Mesenchymal stem cell (in vitro differentiated cells and primary cell): Measurements from ENCODE around the gene CPNE8.

Experiments used
- DNase-seq: peaks from one replicate; pipeline ENCODE4 v3.0.0-alpha.2; 2013
- H2AFZ ChIP-seq: one replicate; pipeline ENCODE4 v1.6.1; 2013; ENCODE audit warnings: low read depth, mild to moderate bottlenecking, control low read depth, inconsistent platforms, low read length, moderate library complexity
- H2AK5ac ChIP-seq: 2 replicates; pipeline ENCODE4 v1.6.1; 2013; ENCODE audit warnings: low read length, moderate library complexity, mild to moderate bottlenecking, inconsistent platforms; ENCODE audit not compliant: severe bottlenecking
- H2BK120ac ChIP-seq: one replicate; pipeline ENCODE4 v1.6.1; 2013; ENCODE audit warnings: low read depth, mild to moderate bottlenecking, inconsistent platforms, low read length, moderate library complexity
- H2BK12ac ChIP-seq, 2 experiments: one replicate each; pipeline ENCODE4 v1.6.1; 2013; ENCODE audit warnings: inconsistent platforms in 2 of 2, low read length in 2 of 2, mild to moderate bottlenecking in 2 of 2, moderate library complexity in 2 of 2, control low read depth in 1 of 2
- H2BK15ac ChIP-seq: one replicate; pipeline ENCODE4 v1.6.1; 2013; ENCODE audit warnings: mild to moderate bottlenecking, low read depth, inconsistent platforms; ENCODE audit not compliant: poor library complexity, severe bottlenecking
- H2BK5ac ChIP-seq: 2 replicates; pipeline ENCODE4 v1.6.1; 2013; ENCODE audit warnings: low read depth, mild to moderate bottlenecking, low read length, control low read depth, inconsistent platforms; ENCODE audit not compliant: poor library complexity, severe bottlenecking
- H3K14ac ChIP-seq, 2 experiments: one replicate each; pipeline ENCODE4 v1.6.1; 2013; ENCODE audit warnings: inconsistent platforms in 2 of 2, low read length in 2 of 2, control low read depth in 1 of 2, mild to moderate bottlenecking in 1 of 2, moderate library complexity in 1 of 2
- H3K18ac ChIP-seq, 2 experiments: one replicate each; pipeline ENCODE4 v1.6.1; 2013; ENCODE audit warnings: inconsistent platforms in 2 of 2, low read length in 2 of 2, control low read depth in 1 of 2, low read depth in 1 of 2, mild to moderate bottlenecking in 1 of 2
- H3K23ac ChIP-seq, 2 experiments: one replicate each; pipeline ENCODE4 v1.6.1; 2013; ENCODE audit warnings: inconsistent platforms in 2 of 2, low read length in 2 of 2, mild to moderate bottlenecking in 2 of 2, moderate library complexity in 2 of 2, control low read depth in 1 of 2
- H3K27ac ChIP-seq: 2 replicates; pipeline ENCODE4 v1.5.1; 2013; ENCODE audit warnings: mild to moderate bottlenecking, moderate library complexity, low read length, control low read depth, inconsistent platforms; ENCODE audit not compliant: poor library complexity, severe bottlenecking
- H3K27me3 ChIP-seq, 2 experiments: 2 replicates each; pipeline versions ENCODE4 v1.6.1 to v1.7.0; 2013; ENCODE audit warnings: low read length in 2 of 2, mild to moderate bottlenecking in 2 of 2, moderate library complexity in 2 of 2, control low read depth in 1 of 2, inconsistent platforms in 1 of 2; ENCODE audit not compliant: control insufficient read depth in 1 of 2, insufficient read depth in 1 of 2
- H3K36me3 ChIP-seq, 2 experiments: 2 replicates each; pipeline versions ENCODE4 v1.6.1 to v1.7.0; 2013; ENCODE audit warnings: low read length in 2 of 2, control low read depth in 1 of 2, inconsistent platforms in 1 of 2, low read depth in 1 of 2, mild to moderate bottlenecking in 1 of 2; ENCODE audit not compliant: insufficient read depth in 2 of 2, control insufficient read depth in 1 of 2
- H3K4ac ChIP-seq, 2 experiments: one replicate each; pipeline ENCODE4 v1.6.1; 2013; ENCODE audit warnings: inconsistent platforms in 2 of 2, low read length in 2 of 2, mild to moderate bottlenecking in 2 of 2, moderate library complexity in 2 of 2, control low read depth in 1 of 2, low read depth in 1 of 2
- H3K4me1 ChIP-seq: 2 replicates; pipeline ENCODE4 v1.6.1; 2013; ENCODE audit warnings: low read depth, low read length, control low read depth; ENCODE audit not compliant: control insufficient read depth, insufficient read depth
- H3K4me2 ChIP-seq: 2 replicates; pipeline ENCODE4 v1.6.1; 2013; ENCODE audit warnings: low read length, mild to moderate bottlenecking, inconsistent platforms; ENCODE audit not compliant: poor library complexity, severe bottlenecking
- H3K4me3 ChIP-seq, 2 experiments: 2 replicates each; pipeline versions ENCODE4 v1.5.1 to v1.7.0; 2013; ENCODE audit warnings: low read length in 2 of 2, mild to moderate bottlenecking in 2 of 2, control low read depth in 1 of 2, low read depth in 1 of 2; ENCODE audit not compliant: insufficient read depth in 1 of 2
- H3K79me1 ChIP-seq: replicated peaks from 2 replicates; pipeline ENCODE4 v1.6.1; 2013; ENCODE audit warnings: mild to moderate bottlenecking, control low read depth, low read length, inconsistent platforms; ENCODE audit not compliant: poor library complexity, severe bottlenecking
- H3K9ac ChIP-seq: 2 replicates; pipeline ENCODE4 v1.7.0; 2013; ENCODE audit warnings: mild to moderate bottlenecking, low read length, moderate library complexity
- H3K9me3 ChIP-seq: 2 replicates; pipeline ENCODE4 v1.7.0; 2013; ENCODE audit warnings: mild to moderate bottlenecking, low read length; ENCODE audit not compliant: control insufficient read depth
- H4K8ac ChIP-seq: one replicate; pipeline ENCODE4 v1.6.1; 2013; ENCODE audit warnings: inconsistent platforms, mild to moderate bottlenecking, low read length, moderate library complexity
- H4K91ac ChIP-seq: one replicate; pipeline ENCODE4 v1.6.1; 2013; ENCODE audit warnings: mild to moderate bottlenecking, low read length, inconsistent platforms
- WGBS: methylation state at CpG from one replicate; pipeline ENCODE4 v1.1.7; 2013; ENCODE audit warnings: mixed read lengths; 5-methylcytosine and 5-hydroxymethylcytosine counted together

Gene CPNE8

GRCh38 chr12:38892976-38893375 lies 12.4 kb downstream of the CPNE8 start:
- H2BK12ac ChIP-seq: no peak overlapping the region
- no peak overlapping the region for H2BK120ac ChIP-seq
- H3K4me1 ChIP-seq: no peaks in the 10 kb centered on the region
- no peak overlapping the region for H2BK5ac ChIP-seq
- H2AFZ ChIP-seq: no peak overlapping the region
- no peaks in the 10 kb centered on the region for H3K36me3 ChIP-seq
- no peaks in the 10 kb centered on the region for H3K27me3 ChIP-seq
- no peak overlapping the region for H3K27ac ChIP-seq
- no peak overlapping the region for H3K18ac ChIP-seq
- H3K23ac ChIP-seq: no peak overlapping the region
- H3K14ac ChIP-seq: no peak overlapping the region
- H3K9ac ChIP-seq: no peak overlapping the region
- no peak for DNase-seq
- no peak overlapping the region for H4K91ac ChIP-seq
- no peak overlapping the region for H3K4me2 ChIP-seq
- H2AK5ac ChIP-seq: no peak overlapping the region
- no peak overlapping the region for H3K4me3 ChIP-seq
- no peak overlapping the region for H4K8ac ChIP-seq
- no peaks in the 10 kb centered on the region for H3K9me3 ChIP-seq
- no peak overlapping the region for H3K4ac ChIP-seq
- no peak overlapping the region for H2BK15ac ChIP-seq
- peaks cover 20% of the 10 kb centered on the region for H3K79me1 ChIP-seq

- Histone ChIP-seq H3K14ac (no peak overlapping the region), H3K4me2 (no peak overlapping the region), H3K27me3 (no peaks in the 10 kb centered on the region), H2BK5ac (no peak overlapping the region), H3K79me1 (peaks cover 23% of the 10 kb centered on the region), H3K4me1 (no peaks in the 10 kb centered on the region), H2AFZ (no peak overlapping the region), H3K23ac (no peak overlapping the region), H2BK12ac (peak overlapping the region; percentile 29 to 77), H2BK15ac (no peak overlapping the region), H3K9me3 (no peaks in the 10 kb centered on the region), H4K8ac (no peak overlapping the region), H3K18ac (no peak overlapping the region), H2BK120ac (peak overlapping the region; percentile 49), H2AK5ac (no peak overlapping the region), H4K91ac (no peak overlapping the region), H3K4me3 (no peak overlapping the region), H3K4ac (no peak overlapping the region), H3K36me3 (no peaks in the 10 kb centered on the region), H3K27ac (no peak overlapping the region), H3K9ac (no peak overlapping the region)
- DNase-seq: peak; percentile 83
- WGBS: 63% methylated on average over 2 of the region's 4 CpGs
Observed at GRCh38 chr12:38892087-38892786, 13.2 kb downstream of the CPNE8 start.

- H3K79me1 ChIP-seq: peaks cover 27% of the 10 kb centered on the region
- no peaks in the 10 kb centered on the region for H3K9me3 ChIP-seq
- no peak overlapping the region for H3K27ac ChIP-seq
- H3K14ac ChIP-seq: no peak overlapping the region
- H3K23ac ChIP-seq: no peak overlapping the region
- H3K4ac ChIP-seq: no peak overlapping the region
- H3K36me3 ChIP-seq: no peaks in the 10 kb centered on the region
- no peak overlapping the region for H3K9ac ChIP-seq
- H3K4me2 ChIP-seq: no peak overlapping the region
- no peak overlapping the region for H2BK120ac ChIP-seq
- peak; percentile 94 for DNase-seq
- no peaks in the 10 kb centered on the region for H3K4me1 ChIP-seq
- no peak overlapping the region for H2AK5ac ChIP-seq
- WGBS: 0% methylated on average over 1 of the region's 1 CpG
- no peak overlapping the region for H4K91ac ChIP-seq
- no peaks in the 10 kb centered on the region for H3K27me3 ChIP-seq
- no peak overlapping the region for H4K8ac ChIP-seq
- no peak overlapping the region for H2BK15ac ChIP-seq
- no peak overlapping the region for H2AFZ ChIP-seq
- H3K4me3 ChIP-seq: no peak overlapping the region
- H2BK5ac ChIP-seq: no peak overlapping the region
- H3K18ac ChIP-seq: no peak overlapping the region
- H2BK12ac ChIP-seq: no peak overlapping the region
Observed at GRCh38 chr12:38890102-38890855, 15.1 kb downstream of the CPNE8 start.

- Histone ChIP-seq H3K4me3 (no peak overlapping the region), H2AK5ac (no peak overlapping the region), H3K27ac (no peak overlapping the region), H3K36me3 (no peaks in the 10 kb centered on the region), H3K9ac (no peak overlapping the region), H3K4ac (no peak overlapping the region), H3K9me3 (no peaks in the 10 kb centered on the region), H4K8ac (no peak overlapping the region), H2BK12ac (no peak overlapping the region), H3K4me1 (no peaks in the 10 kb centered on the region), H3K23ac (no peak overlapping the region), H3K27me3 (no peaks in the 10 kb centered on the region), H2BK120ac (no peak overlapping the region), H3K14ac (peak overlapping the region in 1 of 2 experiments; percentile 22), H2BK5ac (no peak overlapping the region), H4K91ac (no peak overlapping the region), H2AFZ (no peak overlapping the region), H3K4me2 (no peak overlapping the region), H3K18ac (peak overlapping the region in 1 of 2 experiments; percentile 84), H2BK15ac (no peak overlapping the region), H3K79me1 (peaks cover 28% of the 10 kb centered on the region)
- 76% methylated on average over 5 of the region's 5 CpGs for WGBS
- DNase-seq: no peak
Observed at GRCh38 chr12:38889297-38889815, 16.0 kb downstream of the CPNE8 start.
